IMR-90 (cell line): ENCODE measurements around the gene CIAO3. TPM values are rescaled to one million over a fixed set of nuclear protein-coding genes. Genes with fewer than 3 reads are reported as not detected.

Experiments used
- ATAC-seq: fragments of 200-7000 bp; cut with Tn5 transposase; 2 replicates; pipeline ENCODE4 v1.9.1; 2020; ENCODE audit warnings: low read depth, mild to moderate bottlenecking, moderate library complexity
- BruUV-seq: library from RNA; stranded (reverse); fragments of 400-500 nt; replicated peaks from 2 replicates; lab custom pipeline; 2021; lab: Mats Ljungman, UMichigan
- CTCF ChIA-PET: fragments of 300-600 bp; formaldehyde crosslinking; extraction: SDS; loops from one replicate; lab custom pipeline; 2021; ENCODE audit warnings: antibody characterized with exemption; lab: Yijun Ruan, JAX
- POLR2A ChIA-PET: fragments of 300-600 bp; sonication (Branson Sonifier 250); formaldehyde crosslinking; loops from one replicate; lab custom pipeline; 2022; ENCODE audit warnings: antibody characterized with exemption; ENCODE audit not compliant: unreplicated experiment; lab: Charles Lee
- DNase-seq: peaks from one replicate; pipeline ENCODE4 v3.0.0; 2013
- H2AFZ ChIP-seq: replicated peaks from 2 replicates; pipeline ENCODE3; 2013; ENCODE audit warnings: low read length, mild to moderate bottlenecking; ENCODE audit not compliant: poor library complexity
- H2AK5ac ChIP-seq: 2 replicates; pipeline ENCODE4 v1.6.1; 2013; ENCODE audit warnings: low read depth, low read length, inconsistent platforms
- H2AK9ac ChIP-seq: replicated peaks from 2 replicates; pipeline ENCODE3; 2013; ENCODE audit warnings: mild to moderate bottlenecking, low read depth, low read length, moderate library complexity; ENCODE audit not compliant: poor library complexity
- H2BK120ac ChIP-seq: 2 replicates; pipeline ENCODE4 v1.6.1; 2013; ENCODE audit warnings: low read depth, low read length, inconsistent platforms
- H2BK15ac ChIP-seq: 3 replicates; pipeline ENCODE4 v1.6.1; 2013; ENCODE audit warnings: low read depth, low read length, inconsistent platforms
- H2BK20ac ChIP-seq: 2 replicates; pipeline ENCODE4 v1.6.1; 2013; ENCODE audit warnings: low read depth, mild to moderate bottlenecking, inconsistent platforms, low read length, moderate library complexity
- H2BK5ac ChIP-seq: 2 replicates; pipeline ENCODE4 v1.6.1; 2013; ENCODE audit warnings: mild to moderate bottlenecking, low read depth, low read length, inconsistent platforms; ENCODE audit not compliant: poor library complexity, severe bottlenecking
- H3K14ac ChIP-seq: replicated peaks from 2 replicates; pipeline ENCODE4 v1.6.1; 2013; ENCODE audit warnings: low read depth, low read length, inconsistent platforms
- H3K18ac ChIP-seq: 2 replicates; pipeline ENCODE4 v1.6.1; 2013; ENCODE audit warnings: low read depth, low read length, control low read depth
- H3K23ac ChIP-seq: 2 replicates; pipeline ENCODE4 v1.6.1; 2013; ENCODE audit warnings: low read depth, low read length, inconsistent platforms
- H3K27ac ChIP-seq: 2 replicates; pipeline ENCODE4 v1.5.1; 2013; ENCODE audit warnings: mild to moderate bottlenecking, control low read depth, low read length; ENCODE audit not compliant: insufficient read depth
- H3K27me3 ChIP-seq: 2 replicates; pipeline ENCODE4 v1.6.1; 2013; ENCODE audit warnings: low read length; ENCODE audit not compliant: control insufficient read depth, insufficient read depth
- H3K36me3 ChIP-seq: 2 replicates; pipeline ENCODE4 v1.6.1; 2013; ENCODE audit warnings: low read length, mixed read lengths; ENCODE audit not compliant: control insufficient read depth, insufficient read depth
- H3K4ac ChIP-seq: 2 replicates; pipeline ENCODE4 v1.6.1; 2013; ENCODE audit warnings: low read depth, low read length, inconsistent platforms
- H3K4me1 ChIP-seq: 2 replicates; pipeline ENCODE4 v1.6.1; 2013; ENCODE audit warnings: low read length, mixed read lengths; ENCODE audit not compliant: control insufficient read depth, insufficient read depth
- H3K4me2 ChIP-seq: 2 replicates; pipeline ENCODE4 v1.6.1; 2013; ENCODE audit warnings: low read depth, mild to moderate bottlenecking, control low read depth, low read length, moderate library complexity
- H3K4me3 ChIP-seq: 2 replicates; pipeline ENCODE4 v1.5.1; 2013; ENCODE audit warnings: low read depth, mild to moderate bottlenecking, control low read depth, low read length, moderate library complexity; ENCODE audit not compliant: insufficient read depth
- H3K56ac ChIP-seq: 2 replicates; pipeline ENCODE4 v1.6.1; 2013; ENCODE audit warnings: low read length, inconsistent platforms; ENCODE audit not compliant: insufficient read depth; ENCODE audit errors: extremely low read depth
- H3K79me1 ChIP-seq, 2 experiments: 2 replicates each; pipeline ENCODE4 v1.6.1; 2013; ENCODE audit warnings: low read length in 2 of 2, inconsistent platforms in 1 of 2, low read depth in 1 of 2
- H3K9ac ChIP-seq: 2 replicates; pipeline ENCODE4 v1.6.1; 2013; ENCODE audit warnings: low read depth, low read length, control low read depth
- H3K9me1 ChIP-seq: 2 replicates; pipeline ENCODE4 v1.6.1; 2013; ENCODE audit warnings: low read length, inconsistent platforms; ENCODE audit not compliant: insufficient read depth
- H3K9me3 ChIP-seq: 2 replicates; pipeline ENCODE4 v1.6.1; 2013; ENCODE audit warnings: low read length; ENCODE audit not compliant: control insufficient read depth, insufficient read depth
- H4K20me1 ChIP-seq: 2 replicates; pipeline ENCODE4 v1.6.1; 2013; ENCODE audit warnings: low read length, inconsistent platforms; ENCODE audit not compliant: insufficient read depth
- H4K5ac ChIP-seq: 2 replicates; pipeline ENCODE4 v1.6.1; 2013; ENCODE audit warnings: mild to moderate bottlenecking, low read depth, low read length, control low read depth
- H4K8ac ChIP-seq, 2 experiments: 2 replicates each; pipeline ENCODE4 v1.6.1; 2013; ENCODE audit warnings: low read depth in 2 of 2, low read length in 2 of 2, control low read depth in 1 of 2, inconsistent platforms in 1 of 2
- H4K91ac ChIP-seq: 2 replicates; pipeline ENCODE4 v1.6.1; 2013; ENCODE audit warnings: low read depth, low read length, inconsistent platforms; ENCODE audit not compliant: insufficient read depth
- MAZ ChIP-seq: IDR thresholded peaks from 2 replicates; pipeline ENCODE4 v1.6.1; 2012; ENCODE audit warnings: low read depth, mild to moderate bottlenecking, low read length, improper control_type of control experiment, moderate library complexity, borderline replicate concordance
- MXI1 ChIP-seq: IDR thresholded peaks from 2 replicates; pipeline ENCODE4 v1.6.1; 2012; ENCODE audit warnings: low read depth, mild to moderate bottlenecking, low read length, moderate library complexity, borderline replicate concordance
- whole genome bisulfite sequencing, 2 experiments: methylation state at CpG; one replicate each; pipeline versions ENCODE4 v1.1.5 to v1.1.7; 2013; ENCODE audit warnings: missing lambda C conversion rate in 2 of 2; ENCODE audit not compliant: insufficient read length in 1 of 2; ENCODE audit errors: extremely low coverage in 2 of 2; 5-methylcytosine and 5-hydroxymethylcytosine counted together
- dilution Hi-C: fragments of 300-500 bp; cut with HindIII; formaldehyde crosslinking; loops from one replicate; pipeline ENCODE4 v1.14.3; 2018; ENCODE audit warnings: low sequenced_read_pairs; ENCODE audit not compliant: unreplicated experiment
- in situ Hi-C: fragments of 300-500 bp; cut with MboI; formaldehyde crosslinking; loops from 3 replicates; pipeline ENCODE4 v1.14.3; 2019; ENCODE audit warnings: low sequenced_read_pairs, inconsistent platforms, mixed read lengths
- intact Hi-C: fragments of 100-400 bp; cut with micrococcal nuclease; formaldehyde crosslinking; loops from 2 replicates; pipeline ENCODE4 v1.10.0; 2022
- polyA plus RNA-seq, 3 experiments: library from polyadenylated mRNA; depleted of rRNA; stranded (reverse); fragments of >200 nt; gene quantifications; 2 replicates each; pipeline ENCODE4 v1.2.3, GENCODE V29; 2012; ENCODE audit warnings: low replicate concordance in 1 of 3
- total RNA-seq: library from RNA; depleted of rRNA; stranded (reverse); fragments of >200 nt; gene quantifications from 2 replicates; pipeline ENCODE4 v1.2.3, GENCODE V29; 2012

Gene CIAO3
- total and polyA plus RNA-seq, 2 of the 4 experiments (the other 2 are of a cell fraction), result 17.0 to 20.2 TPM

DNA sequence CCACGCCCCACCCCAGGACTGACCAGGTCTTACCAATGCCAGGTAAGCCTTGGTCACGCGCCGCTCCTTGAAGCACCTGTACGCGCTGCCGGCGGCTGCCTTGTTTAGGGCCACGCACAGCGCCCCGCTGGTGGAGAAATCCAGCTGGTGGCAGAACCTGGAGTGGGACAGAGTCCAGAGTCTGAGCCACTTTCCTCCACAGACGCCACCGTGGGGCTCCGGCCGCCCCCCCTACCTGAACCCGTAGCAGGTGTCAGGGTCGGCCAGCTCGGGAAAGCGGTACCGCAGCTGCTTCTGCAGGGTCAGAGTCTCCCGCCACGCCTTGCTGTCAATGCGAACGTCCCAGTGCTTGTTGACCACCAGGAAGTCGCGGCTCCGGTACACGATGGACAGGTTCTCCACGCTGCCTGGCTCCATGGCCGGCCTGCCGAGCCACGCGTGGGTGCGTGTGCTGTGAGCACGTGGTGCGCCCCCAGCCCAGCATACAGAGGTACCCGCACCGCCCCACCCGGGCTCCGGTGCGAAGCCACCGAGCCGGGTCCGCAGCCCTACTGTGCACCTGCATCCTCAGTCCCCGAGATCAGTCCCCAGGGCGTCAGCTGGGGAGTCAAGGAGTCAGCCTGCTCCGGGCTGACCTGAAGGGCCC, 46.6 kb upstream of the CIAO3 start:
- H3K79me1 ChIP-seq, result peaks cover 4 to 35% of the 10 kb centered on the region in 2 experiments; a peak in 2 of 4 replicates
- H3K4ac ChIP-seq, result peak overlapping the region; percentile 61
- POLR2A ChIA-PET, result interaction anchor here (0.6 kb wide), 1 partner anchor 101 kb away, joined by 4 read pairs; no protein-coding TSS in a partner anchor
- DNase-seq, result no peak
- peak overlapping the region; percentile 45; the same call in 1 of the 2 replicates for H3K14ac ChIP-seq
- H3K4me2 ChIP-seq, result peak overlapping the region; percentile 97
- H3K9ac ChIP-seq, result peak overlapping the region; percentile 91
- H3K9me1 ChIP-seq, result no peaks in the 10 kb centered on the region
- peaks cover 25% of the 10 kb centered on the region for H4K20me1 ChIP-seq
- H3K27me3 ChIP-seq, result no peaks in the 10 kb centered on the region
- dilution Hi-C loops, result no loop called here
- 0 out of 4 replicates have a peak overlapping the region, but pooled peaks of 1 of the 2 experiments have one; percentile 53 for H4K8ac ChIP-seq
- H3K23ac ChIP-seq, result no peak overlapping the region
- no TSS peak for BruUV-seq
- H2AK5ac ChIP-seq, result peak overlapping the region; percentile 13; the same call in 1 of the 2 replicates
- TF ChIP-seq MAZ (no peak), MXI1 (peak; percentile 29; the same call in 1 of the 2 replicates)
- CTCF ChIA-PET, result no interaction called here
- peaks cover 15% of the 10 kb centered on the region; the same call in 1 of the 2 replicates for H3K4me1 ChIP-seq
- no peak overlapping the region for H3K18ac ChIP-seq
- no peak overlapping the region for H2BK120ac ChIP-seq
- H3K4me3 ChIP-seq, result peak overlapping the region; percentile 99
- peaks cover 17% of the 10 kb centered on the region for H3K36me3 ChIP-seq
- H3K27ac ChIP-seq, result peak overlapping the region; percentile 67
- ATAC-seq, result no peak
- 45% methylated on average over 36 of the region's 47 CpGs; no CpG with 5 or more reads in 1 of the 2 experiments for WGBS, 2 experiments
- H4K5ac ChIP-seq, result 0 out of 2 replicates have a peak overlapping the region, but pooled peaks have one; percentile 4
- H3K9me3 ChIP-seq, result no peaks in the 10 kb centered on the region
- H2BK15ac ChIP-seq, result no peak overlapping the region
- H2AK9ac ChIP-seq, result peak overlapping the region; percentile 99
- peak overlapping the region; percentile 92 for H2AFZ ChIP-seq
- in situ Hi-C loops, result loop anchor here (5.0 kb wide), 1 partner anchor 75 kb away; no protein-coding TSS in a partner anchor
- intact Hi-C loops, result loop anchor here (5.0 kb wide), 2 partner anchors 45 to 60 kb away; partner anchors contain the start of genes CCDC78, CIAO3 and HAGHL
- H4K91ac ChIP-seq, result no peak overlapping the region
- H3K56ac ChIP-seq, result no peak overlapping the region
- peak overlapping the region; percentile 72 for H2BK5ac ChIP-seq
- no peak overlapping the region for H2BK20ac ChIP-seq
